ENCODE results near the gene CPM. TPM values are rescaled to one million over a fixed set of nuclear protein-coding genes. Genes with fewer than 3 reads are reported as not detected.
"Not testable (repeated sequence)": the region's sequence is repeated elsewhere in the genome, so short reads cannot be mapped to it uniquely, and the experiment has no call there.

Gene CPM
- total RNA-seq, 1 donor from 2014 or later: 1.0 TPM

- no peaks in the 10 kb centered on the region for H3K27me3 Mint-ChIP-seq (ENCODE audit: unreplicated experiment)
- no peak for DNase-seq (ENCODE audit: extremely low spot score, unreplicated experiment)
- no peaks in the 10 kb centered on the region for H3K9me3 Mint-ChIP-seq (ENCODE audit: unreplicated experiment)
- no peak overlapping the region for H3K4me3 Mint-ChIP-seq (ENCODE audit: unreplicated experiment)
- H3K27ac Mint-ChIP-seq (ENCODE audit: unreplicated experiment): no peak overlapping the region
- H3K36me3 Mint-ChIP-seq (ENCODE audit: unreplicated experiment): peaks cover 41% of the 10 kb centered on the region
- TF ChIP-seq CTCF (IDR thresholded peaks at IDR 0.05): no peak
- H3K4me1 Mint-ChIP-seq (ENCODE audit: unreplicated experiment): peaks cover 31% of the 10 kb centered on the region
These were observed 118.3 kb downstream of the CPM start for GRCh38 chr12:68814490-68815231.

- no peak overlapping the region for H3K4me3 Mint-ChIP-seq (ENCODE audit: unreplicated experiment)
- no peak for TF ChIP-seq CTCF (IDR thresholded peaks at IDR 0.05)
- H3K27ac Mint-ChIP-seq (ENCODE audit: unreplicated experiment): no peak overlapping the region
- H3K9me3 Mint-ChIP-seq (ENCODE audit: unreplicated experiment): no peaks in the 10 kb centered on the region
- no peaks in the 10 kb centered on the region for H3K27me3 Mint-ChIP-seq (ENCODE audit: unreplicated experiment)
- peaks cover 34% of the 10 kb centered on the region for H3K4me1 Mint-ChIP-seq (ENCODE audit: unreplicated experiment)
- DNase-seq (ENCODE audit: extremely low spot score, unreplicated experiment): no peak
- peaks cover 40% of the 10 kb centered on the region for H3K36me3 Mint-ChIP-seq (ENCODE audit: unreplicated experiment)
These were observed 119.8 kb downstream of the CPM start for GRCh38 chr12:68813242-68813593.

GRCh38 chr12:68812553-68813241 is 120.3 kb downstream of the CPM start:
- TF ChIP-seq CTCF (IDR thresholded peaks at IDR 0.05): no peak
- no peak for DNase-seq (ENCODE audit: extremely low spot score, unreplicated experiment)
- H3K36me3 Mint-ChIP-seq (ENCODE audit: unreplicated experiment): peaks cover 40% of the 10 kb centered on the region
- H3K27ac Mint-ChIP-seq (ENCODE audit: unreplicated experiment): no peak overlapping the region
- peaks cover 34% of the 10 kb centered on the region for H3K4me1 Mint-ChIP-seq (ENCODE audit: unreplicated experiment)
- no peak overlapping the region for H3K4me3 Mint-ChIP-seq (ENCODE audit: unreplicated experiment)
- no peaks in the 10 kb centered on the region for H3K27me3 Mint-ChIP-seq (ENCODE audit: unreplicated experiment)
- no peaks in the 10 kb centered on the region for H3K9me3 Mint-ChIP-seq (ENCODE audit: unreplicated experiment)

- H3K27me3 Mint-ChIP-seq (ENCODE audit: unreplicated experiment); H3K27ac Mint-ChIP-seq (ENCODE audit: unreplicated experiment); H3K9me3 Mint-ChIP-seq (ENCODE audit: unreplicated experiment); DNase-seq (ENCODE audit: extremely low spot score, unreplicated experiment): not testable (repeated sequence)
- Mint-ChIP-seq H3K4me3 (ENCODE audit: unreplicated experiment) (peak overlapping the region; percentile 61), H3K4me1 (ENCODE audit: unreplicated experiment) (peaks cover 37% of the 10 kb centered on the region), H3K36me3 (ENCODE audit: unreplicated experiment) (peaks cover 33% of the 10 kb centered on the region)
These were observed 121.4 kb downstream of the CPM start for GRCh38 chr12:68811573-68811972.

GRCh38 chr12:68810027-68810389 is 123.0 kb downstream of the CPM start:
- not testable (repeated sequence) for H3K9me3 Mint-ChIP-seq (ENCODE audit: unreplicated experiment); H3K27me3 Mint-ChIP-seq (ENCODE audit: unreplicated experiment)
- DNase-seq (ENCODE audit: extremely low spot score, unreplicated experiment): peak; percentile 42
- H3K4me3 Mint-ChIP-seq (ENCODE audit: unreplicated experiment): peak overlapping the region; percentile 92
- H3K27ac Mint-ChIP-seq (ENCODE audit: unreplicated experiment): peak overlapping the region; percentile 66
- peaks cover 35% of the 10 kb centered on the region for H3K4me1 Mint-ChIP-seq (ENCODE audit: unreplicated experiment)
- H3K36me3 Mint-ChIP-seq (ENCODE audit: unreplicated experiment): peaks cover 30% of the 10 kb centered on the region

Data from osteocyte (in vitro differentiated cells).